ENCODE results near the gene CLN5. TPM values are rescaled to one million over a fixed set of nuclear protein-coding genes. Genes with fewer than 3 reads are reported as not detected.

The CLN5 gene
- 8.0 and 9.5 TPM in 2 replicates for total RNA-seq (2014; rRNA removed; shearing (Covaris generic))
- polyA plus RNA-seq (2016; fragmentation: Nextera tagmentation; extraction: Ambion mirVana): 5.2 and 6.5 TPM in 2 replicates
- long read RNA-seq, full-length matches to known transcripts: 4 of 4 reads
- long read RNA-seq, partial matches to known transcripts: 0 of 4 reads
- long read RNA-seq, other reads (novel, unspliced or antisense): 0 of 4 reads

GRCh38 chr13:76991796-76992547 is at the start of gene CLN5:
Gene CLN5 (plus strand): TSS chr13:76992081. CDS start chr13:76992099, 18 bp downstream.
- H4K20me1 ChIP-seq (replicated peaks; ENCODE audit: insufficient read depth): no peaks in the 10 kb centered on the region; the same call in 1 of the 2 replicates
- ATAC-seq (peak; percentile 95), DNase-seq (ENCODE audit: low spot score) (peak; percentile 96)
- H3K4me2 ChIP-seq: peak within 1 kb of the TSS; percentile 84
- H3K4me1 Mint-ChIP-seq: peaks cover 13% of the 10 kb centered on the region; the same call in 2 of the 3 replicates
- H2AFZ ChIP-seq: peak within 1 kb of the TSS; percentile 100
- H3K36me3 ChIP-seq (ENCODE audit: insufficient read depth): no peaks in the 10 kb centered on the region
- H3K4me1 ChIP-seq (ENCODE audit: insufficient read depth): peaks cover 8% of the 10 kb centered on the region; the same call in 1 of the 2 replicates
- no peaks in the 10 kb centered on the region for H3F3A ChIP-seq (replicated peaks; ENCODE audit: low read depth)
- peak within 1 kb of the TSS; percentile 98 for H3K27ac Mint-ChIP-seq
- TF ChIP-seq JUNB (IDR thresholded peaks at IDR 0.05; ENCODE audit: unreplicated experiment) (no peak), EZH2 (IDR thresholded peaks at IDR 0.05; ENCODE audit: low read depth, unreplicated experiment) (no peak), CREB1 (CRISPR knock-in tag; IDR thresholded peaks at IDR 0.05; ENCODE audit: low read depth) (peak; percentile 95), POLR2AphosphoS5 (IDR thresholded peaks at IDR 0.05; ENCODE audit: low read depth) (peak; percentile 82), ZNF114 (CRISPR knock-in tag; IDR thresholded peaks at IDR 0.05) (no peak), NANOG (IDR thresholded peaks at IDR 0.05; ENCODE audit: borderline replicate concordance) (no peak), ZNF462 (CRISPR knock-in tag; IDR thresholded peaks at IDR 0.05) (no peak), STAT1 (IDR thresholded peaks at IDR 0.05; ENCODE audit: unreplicated experiment) (no peak), ZNF331 (CRISPR knock-in tag; IDR thresholded peaks at IDR 0.05; ENCODE audit: low read depth) (no peak), REST (IDR thresholded peaks at IDR 0.05; ENCODE audit: unreplicated experiment) (no peak), CTCF (conservative IDR thresholded peaks at IDR 0.05; ENCODE audit: low read depth in 2 of 2) (no peak), EZH2phosphoT487 (IDR thresholded peaks at IDR 0.05; ENCODE audit: unreplicated experiment) (no peak), ETS1 (IDR thresholded peaks at IDR 0.05) (peak; percentile 42; the same call in 1 of the 2 replicates)
- H3K27me3 Mint-ChIP-seq (ENCODE audit: insufficient read depth, low read depth, poor library complexity): peaks cover 21% of the 10 kb centered on the region
- H3K79me2 ChIP-seq (replicated peaks; ENCODE audit: insufficient read depth): no peaks in the 10 kb centered on the region; the same call in 1 of the 2 replicates
- H3K4me3 Mint-ChIP-seq: peak within 1 kb of the TSS; percentile 99
- H3K9me2 ChIP-seq (ENCODE audit: insufficient read depth): no peaks in the 10 kb centered on the region
- peak within 1 kb of the TSS; percentile 77 for H3K4me3 ChIP-seq
- H3K9me3 Mint-ChIP-seq: no peaks in the 10 kb centered on the region; the same call in 2 of the 3 replicates
- peak within 1 kb of the TSS; percentile 85; the same call in 1 of the 2 replicates for H3K27ac ChIP-seq (ENCODE audit: low read depth)
- H3K36me3 Mint-ChIP-seq (ENCODE audit: low read depth): peaks cover 3% of the 10 kb centered on the region; the same call in 1 of the 3 replicates
- no peaks in the 10 kb centered on the region for H3K27me3 ChIP-seq (ENCODE audit: insufficient read depth)

Data from GM23338 (cell line).